Uterus (tissue), 2 donors: Measurements from ENCODE around the gene PTTG1.

Source experiments
- CTCF ChIP-seq, 4 experiments: fragments of 200-600 bp in 2 of 4; fragments of 450-650 bp in 2 of 4; sonication (generic) in 2 of 4; IDR thresholded peaks; one replicate each; pipeline ENCODE4 v1.5.1; 2016 to 2019; ENCODE audit warnings: antibody characterized with exemption in 4 of 4, mild to moderate bottlenecking in 2 of 4, moderate library complexity in 1 of 4
- POLR2A ChIP-seq, 2 donors: fragments of 450-650 bp; IDR thresholded peaks; one replicate each; pipeline ENCODE4 v1.6.1; 2016; ENCODE audit warnings: antibody characterized with exemption in 2 of 2, mild to moderate bottlenecking in 1 of 2, moderate library complexity in 1 of 2

DNA sequence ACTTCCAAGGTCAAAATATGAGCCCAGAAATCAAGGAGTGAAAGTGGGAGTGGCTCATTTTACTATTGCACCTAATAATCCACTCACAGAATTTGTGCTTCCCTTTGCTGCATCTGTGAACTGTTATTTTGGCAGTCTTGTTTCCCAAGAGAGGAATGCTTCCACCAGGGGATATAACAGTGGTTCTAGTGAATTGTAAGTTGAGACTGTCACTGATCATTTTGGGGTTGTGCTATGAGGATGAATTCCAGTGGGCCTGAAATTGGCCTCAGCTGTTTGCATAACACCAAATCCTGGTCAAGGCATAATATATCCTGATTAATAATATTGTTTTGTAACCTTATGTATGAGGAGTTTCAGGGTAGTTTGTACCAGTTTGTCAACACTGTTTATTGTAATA lies 36.2 kb upstream of the PTTG1 start:
- TF ChIP-seq POLR2A (IDR thresholded peaks at IDR 0.05) (no peak), CTCF (IDR thresholded peaks at IDR 0.05) (no peak)
